HepG2 (cell line): Measurements from ENCODE around the gene FLVCR1. TPM values are rescaled to one million over a fixed set of nuclear protein-coding genes. Genes with fewer than 3 reads are reported as not detected.

ENCODE experiments used
- ATAC-seq: fragments of 200-7000 bp; cut with Tn5 transposase; 3 replicates; pipeline ENCODE4 v1.9.1; 2020; ENCODE audit warnings: mild to moderate bottlenecking, moderate library complexity
- BruUV-seq: library from RNA; stranded (reverse); fragments of 400-500 nt; replicated peaks from 2 replicates; lab custom pipeline; 2021; lab: Mats Ljungman, UMichigan
- CTCF ChIA-PET: fragments of 300-600 bp; formaldehyde crosslinking; extraction: SDS; loops from one replicate; lab custom pipeline; 2021; ENCODE audit warnings: low total read pairs, inconsistent platforms, low intra/inter-chr PET ratio; lab: Yijun Ruan, JAX
- POLR2A ChIA-PET: fragments of 350-600 bp; sonication (Branson Sonifier 250); formaldehyde crosslinking; loops from one replicate; lab custom pipeline; 2020; ENCODE audit warnings: antibody characterized with exemption, inconsistent platforms; lab: Yijun Ruan, JAX
- DNase-seq: peaks from one replicate; pipeline ENCODE4 v3.0.0-alpha.2; 2015; ENCODE audit warnings: low spot score
- FAIRE-seq: peaks from 3 replicates; lab custom pipeline; 2011; peaks lifted over from hg19 to GRCh38; lab: Jason Lieb, UNC
- H2AFZ ChIP-seq: one replicate; pipeline ENCODE4 v1.6.1; 2011; ENCODE audit warnings: low read length, inconsistent platforms
- H3K27ac ChIP-seq: fragments of 300-600 bp; 3 replicates; pipeline ENCODE4 v1.8.0; 2011; ENCODE audit warnings: mixed run types, mild to moderate bottlenecking, mixed read lengths, low read length, inconsistent platforms; ENCODE audit not compliant: insufficient read depth; ENCODE audit errors: extremely low read length
- H3K27me3 ChIP-seq, 2 experiments: fragments of 200-600 bp in 1 of 2; 2 replicates in 1 of 2; 3 replicates in 1 of 2; pipeline versions ENCODE4 v1.6.0 to v1.8.0; 2011; ENCODE audit warnings: low read length in 2 of 2, mild to moderate bottlenecking in 2 of 2, moderate library complexity in 2 of 2, inconsistent platforms in 1 of 2; ENCODE audit not compliant: insufficient read depth in 2 of 2, control insufficient read depth in 1 of 2
- H3K36me3 ChIP-seq, 2 experiments: fragments of 200-600 bp in 1 of 2; replicated peaks in 1 of 2; 2 replicates in 1 of 2; 3 replicates in 1 of 2; pipeline versions ENCODE4 v1.5.1 to v1.8.0; 2011; ENCODE audit warnings: low read length in 2 of 2, inconsistent platforms in 1 of 2; ENCODE audit not compliant: insufficient read depth in 2 of 2, control insufficient read depth in 1 of 2
- H3K4me1 ChIP-seq: 2 replicates; pipeline ENCODE4 v1.5.1; 2012; ENCODE audit warnings: low read length, inconsistent platforms; ENCODE audit not compliant: insufficient read depth
- H3K4me2 ChIP-seq: 2 replicates; pipeline ENCODE4 v1.6.0; 2011; ENCODE audit warnings: low read depth, low read length, inconsistent platforms
- H3K4me3 ChIP-seq, 3 experiments: fragments of 200-600 bp in 1 of 3; sonication (generic), shearing (Covaris generic) in 1 of 3; replicated peaks in 1 of 3; 2 replicates each; pipeline ENCODE4 v1.5.1; 2011 to 2016; ENCODE audit warnings: low read length in 3 of 3, inconsistent platforms in 2 of 3, low read depth in 2 of 3, mild to moderate bottlenecking in 2 of 3, control low read depth in 1 of 3, mixed read lengths in 1 of 3; ENCODE audit not compliant: insufficient read depth in 1 of 3
- H3K79me2 ChIP-seq: one replicate; pipeline ENCODE4 v1.6.1; 2011; ENCODE audit warnings: low read length, inconsistent platforms; ENCODE audit not compliant: insufficient read depth
- H3K9ac ChIP-seq: 2 replicates; pipeline ENCODE4 v1.6.0; 2011; ENCODE audit warnings: mild to moderate bottlenecking, low read depth, low read length, inconsistent platforms; ENCODE audit not compliant: insufficient read depth
- H3K9me3 ChIP-seq: 2 replicates; pipeline ENCODE4 v1.5.1; 2012; ENCODE audit warnings: mild to moderate bottlenecking, low read length
- H4K20me1 ChIP-seq: 2 replicates; pipeline ENCODE4 v1.6.0; 2011; ENCODE audit warnings: inconsistent platforms, mild to moderate bottlenecking, low read length, moderate library complexity; ENCODE audit not compliant: insufficient read depth
- DNMT3B ChIP-seq: conservative IDR thresholded peaks from 2 replicates; pipeline ENCODE4 v1.6.1; 2016; ENCODE audit warnings: missing biosample characterization, control low read depth
- FOXK2 ChIP-seq: fragments of 450-650 bp; IDR thresholded peaks from 2 replicates; pipeline ENCODE4 v1.6.1; 2016
- FOXP4 ChIP-seq: sonication (generic); formaldehyde crosslinking; IDR thresholded peaks from 2 replicates; pipeline ENCODE4 v1.4.0; 2020; ENCODE audit warnings: missing genetic modification reagents
- PAWR ChIP-seq: sonication (generic); formaldehyde crosslinking; IDR thresholded peaks from 2 replicates; pipeline ENCODE4 v1.4.0; 2020; ENCODE audit warnings: missing genetic modification reagents, mild to moderate bottlenecking, borderline replicate concordance
- RBFOX2 ChIP-seq: fragments of 200-400 bp; formaldehyde crosslinking; IDR thresholded peaks from 2 replicates; pipeline ENCODE4 v1.6.1; 2017; ENCODE audit warnings: low read depth, mild to moderate bottlenecking, low read length
- RXRA ChIP-seq: sonication (generic); formaldehyde crosslinking; IDR thresholded peaks from 2 replicates; pipeline ENCODE4 v1.5.1; 2020; ENCODE audit warnings: missing genetic modification reagents
- TCF7 ChIP-seq: sonication (generic); IDR thresholded peaks from 2 replicates; pipeline ENCODE4 v1.6.1; 2016; ENCODE audit warnings: antibody characterized with exemption, low read depth
- USF2 ChIP-seq, 2 experiments: sonication (generic) in 1 of 2; formaldehyde crosslinking in 1 of 2; IDR thresholded peaks; 2 replicates each; pipeline versions ENCODE4 v1.5.1 to v1.6.1; 2011 to 2020; ENCODE audit warnings: borderline replicate concordance in 1 of 2, low read depth in 1 of 2, low read length in 1 of 2, mild to moderate bottlenecking in 1 of 2, missing genetic modification reagents in 1 of 2, moderate library complexity in 1 of 2
- ZBTB43 ChIP-seq: sonication (generic); formaldehyde crosslinking; conservative IDR thresholded peaks from 2 replicates; pipeline ENCODE4 v1.4.0; 2020; ENCODE audit warnings: missing genetic modification reagents
- ZNF101 ChIP-seq: sonication (generic); formaldehyde crosslinking; IDR thresholded peaks from 2 replicates; pipeline ENCODE4 v1.4.0; 2020; ENCODE audit warnings: mild to moderate bottlenecking, low read depth, missing genetic modification reagents, borderline replicate concordance
- ZNF687 ChIP-seq: sonication (generic); formaldehyde crosslinking; IDR thresholded peaks from 2 replicates; pipeline ENCODE4 v1.5.1; 2020; ENCODE audit warnings: mild to moderate bottlenecking, missing genetic modification reagents, moderate library complexity
- ZNF839 ChIP-seq: sonication (generic); formaldehyde crosslinking; IDR thresholded peaks from 2 replicates; pipeline ENCODE4 v1.4.0; 2020; ENCODE audit warnings: missing genetic modification reagents, mild to moderate bottlenecking, borderline replicate concordance
- WGBS: methylation state at CpG from one replicate; pipeline ENCODE4 v1.1.6; 2017; ENCODE audit warnings: low lambda C conversion rate; 5-methylcytosine and 5-hydroxymethylcytosine counted together
- in situ Hi-C: cut with HindIII; loops from 2 replicates; pipeline ENCODE4 v1.10.0; 2017; ENCODE audit warnings: low pct_unique_long_range_greater_than_20kb; ENCODE audit not compliant: extremely low pct_ligation_motif_present
- intact Hi-C: fragments of 100-400 bp; cut with micrococcal nuclease; formaldehyde crosslinking; loops from one replicate; pipeline ENCODE4 v1.10.0; 2022; ENCODE audit not compliant: unreplicated experiment
- polyA plus RNA-seq, 8 experiments: library from polyadenylated mRNA; depleted of rRNA in 3 of 8; stranded (reverse) in 7 of 8; unstranded in 1 of 8; fragments of >200 nt; fragmentation: Illumina TruSeq in 4 of 8; extraction: Trizol in 4 of 8; gene quantifications; 2 replicates each; pipeline versions ENCODE4 v1.2.1 to v1.2.3, GENCODE V29; 2011 to 2016; ENCODE audit warnings: low read depth in 4 of 8, missing spikeins in 1 of 8, mixed read lengths in 1 of 8; ENCODE audit not compliant: insufficient read depth in 1 of 8
- total RNA-seq, 5 experiments: library from RNA; depleted of rRNA; stranded (reverse); fragments of >200 nt; fragmentation: Illumina TruSeq; extraction: Trizol; gene quantifications; 2 replicates each; pipeline ENCODE4 v1.2.3, GENCODE V29; 2016; ENCODE audit warnings: low read depth in 1 of 5

FLVCR1 gene
- total and polyA plus RNA-seq, 2 of the 13 experiments (the other 11 are each of a cell fraction or from before 2014, with no cell fraction given), result 14.8 to 39.8 TPM

GRCh38 chr1:212824201-212824600 lies 33.9 kb upstream of the FLVCR1 start:
- intact Hi-C loops, result no loop called here
- H3K36me3 ChIP-seq, result no peaks in the 10 kb centered on the region
- H4K20me1 ChIP-seq, result no peaks in the 10 kb centered on the region
- H3K4me3 ChIP-seq, result no peak overlapping the region
- ChIA-PET CTCF (no interaction called here), POLR2A (interaction anchor here (1.5 kb wide), 1 partner anchor 33 kb away, joined by 3 read pairs; the partner anchor contains the start of genes NSL1 and TATDN3)
- no TSS peak for BruUV-seq
- H3K27me3 ChIP-seq, result no peaks in the 10 kb centered on the region
- no peak overlapping the region for H3K27ac ChIP-seq
- H3K79me2 ChIP-seq, result no peaks in the 10 kb centered on the region
- H3K4me2 ChIP-seq, result no peak overlapping the region
- 94% methylated on average over 10 of the region's 16 CpGs for WGBS
- FAIRE-seq (no peak), ATAC-seq (no peak), DNase-seq (no peak)
- H3K9ac ChIP-seq, result no peak overlapping the region
- in situ Hi-C loops, result no loop called here
- no peak overlapping the region for H2AFZ ChIP-seq
- peaks cover 16% of the 10 kb centered on the region for H3K9me3 ChIP-seq
- peaks cover 66% of the 10 kb centered on the region for H3K4me1 ChIP-seq
- TF ChIP-seq ZBTB43 (CRISPR knock-in tag) (no peak), RXRA (CRISPR knock-in tag) (0 out of 2 replicates have a peak, but pooled peaks have one; percentile 13), DNMT3B (CRISPR knock-in tag) (no peak), TCF7 (no peak), USF2 (IDR thresholded peaks at IDR 0.05; ENCODE audit: low read depth, low read length) (no peak), USF2 (CRISPR knock-in tag; IDR thresholded peaks at IDR 0.05; ENCODE audit: borderline replicate concordance) (no peak), PAWR (CRISPR knock-in tag) (no peak), FOXP4 (CRISPR knock-in tag) (no peak), ZNF687 (peak; percentile 12; the same call in 1 of the 2 replicates), ZNF839 (CRISPR knock-in tag) (no peak), FOXK2 (no peak), RBFOX2 (no peak), ZNF101 (CRISPR knock-in tag) (no peak)
